GM13976 (cell line): ENCODE measurements around the gene SLC51B.

Experiments used
- DNase-seq: peaks from one replicate; pipeline ENCODE4 v3.0.0; 2012; ENCODE audit warnings: low spot score
- in situ Hi-C: fragments of 300-500 bp; cut with MboI; formaldehyde crosslinking; loops from one replicate; pipeline ENCODE4 v1.12.0; 2022; ENCODE audit warnings: low sequenced_read_pairs, mixed read lengths, inconsistent platforms; ENCODE audit not compliant: unreplicated experiment
- TF ChIP-seq, protein P1 (sequence below): IDR thresholded peaks from 2 replicates; pipeline ENCODE4 v1.5.1; 2012; ENCODE audit warnings: borderline replicate concordance, mild to moderate bottlenecking; ENCODE audit not compliant: insufficient read depth; ENCODE audit errors: extremely low read depth, missing control alignments, control extremely low read depth

Gene SLC51B

DNA sequence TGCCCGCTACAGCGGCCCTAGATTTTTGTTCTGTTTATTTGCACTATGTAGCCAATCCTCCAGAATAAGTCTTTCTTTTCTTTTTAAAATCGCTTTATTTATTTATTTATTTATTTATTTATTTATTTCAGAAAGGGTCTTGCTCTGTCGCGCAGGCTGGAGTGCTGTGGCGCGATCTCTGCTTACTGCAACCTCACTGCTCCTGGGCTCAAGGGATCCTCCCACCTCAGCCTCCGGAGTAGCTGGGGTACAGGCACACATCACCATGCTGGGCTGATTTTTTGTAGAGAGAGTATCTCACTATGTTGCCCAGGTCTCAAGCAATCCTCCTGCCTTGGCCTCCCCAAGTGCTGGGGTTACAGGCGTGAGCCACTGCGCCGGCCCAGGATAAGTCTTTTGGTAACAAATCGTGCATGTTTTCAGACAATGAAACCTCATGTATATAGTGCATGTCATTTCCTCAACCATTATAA is 15.4 kb upstream of the SLC51B start:
- TF ChIP-seq, protein P1, sequence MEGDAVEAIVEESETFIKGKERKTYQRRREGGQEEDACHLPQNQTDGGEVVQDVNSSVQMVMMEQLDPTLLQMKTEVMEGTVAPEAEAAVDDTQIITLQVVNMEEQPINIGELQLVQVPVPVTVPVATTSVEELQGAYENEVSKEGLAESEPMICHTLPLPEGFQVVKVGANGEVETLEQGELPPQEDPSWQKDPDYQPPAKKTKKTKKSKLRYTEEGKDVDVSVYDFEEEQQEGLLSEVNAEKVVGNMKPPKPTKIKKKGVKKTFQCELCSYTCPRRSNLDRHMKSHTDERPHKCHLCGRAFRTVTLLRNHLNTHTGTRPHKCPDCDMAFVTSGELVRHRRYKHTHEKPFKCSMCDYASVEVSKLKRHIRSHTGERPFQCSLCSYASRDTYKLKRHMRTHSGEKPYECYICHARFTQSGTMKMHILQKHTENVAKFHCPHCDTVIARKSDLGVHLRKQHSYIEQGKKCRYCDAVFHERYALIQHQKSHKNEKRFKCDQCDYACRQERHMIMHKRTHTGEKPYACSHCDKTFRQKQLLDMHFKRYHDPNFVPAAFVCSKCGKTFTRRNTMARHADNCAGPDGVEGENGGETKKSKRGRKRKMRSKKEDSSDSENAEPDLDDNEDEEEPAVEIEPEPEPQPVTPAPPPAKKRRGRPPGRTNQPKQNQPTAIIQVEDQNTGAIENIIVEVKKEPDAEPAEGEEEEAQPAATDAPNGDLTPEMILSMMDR, result no peak
- in situ Hi-C loops, result loop anchor here (25.0 kb wide), 1 partner anchor 258 kb away; the partner anchor contains the start of genes PARP16 and RNU5A-1
- DNase-seq, result no peak

DNA sequence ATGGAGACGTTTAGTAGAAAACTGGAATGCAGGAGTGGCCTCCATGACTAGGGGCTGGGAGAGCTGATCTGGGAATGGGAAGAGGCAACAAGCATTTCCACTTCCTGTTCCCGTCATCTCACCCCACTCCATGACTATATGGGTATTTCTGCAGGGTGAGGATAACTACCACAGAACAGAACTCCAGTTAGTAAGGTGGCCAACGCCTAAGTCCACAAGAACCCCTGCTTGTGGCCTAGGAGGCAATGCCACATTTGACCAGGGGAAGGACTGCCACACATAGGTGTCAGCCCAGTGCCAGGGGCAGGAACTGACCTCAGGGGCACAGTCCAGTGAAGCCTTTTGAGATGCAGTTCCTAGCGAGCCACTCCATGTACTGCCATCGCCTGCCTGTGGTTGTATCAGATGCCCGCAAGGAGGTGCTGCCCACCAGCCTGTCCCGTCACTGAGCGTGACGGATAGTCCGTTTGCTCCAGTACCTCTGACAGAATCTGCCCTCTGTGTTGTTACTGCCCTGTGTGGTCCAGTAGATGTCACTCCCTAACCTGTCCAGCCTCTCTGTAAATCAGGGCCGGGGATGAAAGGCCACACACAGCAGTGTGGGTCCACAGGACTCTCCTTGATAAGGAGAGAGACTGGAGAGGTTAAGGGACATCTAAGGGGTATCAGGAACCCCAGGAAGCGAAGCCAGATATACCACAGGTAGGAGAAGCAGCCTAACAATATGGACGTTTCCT is 12.2 kb upstream of the SLC51B start:
- in situ Hi-C loops, result loop anchor here (25.0 kb wide), 1 partner anchor 254 kb away; the partner anchor contains the start of genes PARP16 and RNU5A-1
- DNase-seq, result peak; percentile 51
- TF ChIP-seq, protein P1, result peak; percentile 72

DNA sequence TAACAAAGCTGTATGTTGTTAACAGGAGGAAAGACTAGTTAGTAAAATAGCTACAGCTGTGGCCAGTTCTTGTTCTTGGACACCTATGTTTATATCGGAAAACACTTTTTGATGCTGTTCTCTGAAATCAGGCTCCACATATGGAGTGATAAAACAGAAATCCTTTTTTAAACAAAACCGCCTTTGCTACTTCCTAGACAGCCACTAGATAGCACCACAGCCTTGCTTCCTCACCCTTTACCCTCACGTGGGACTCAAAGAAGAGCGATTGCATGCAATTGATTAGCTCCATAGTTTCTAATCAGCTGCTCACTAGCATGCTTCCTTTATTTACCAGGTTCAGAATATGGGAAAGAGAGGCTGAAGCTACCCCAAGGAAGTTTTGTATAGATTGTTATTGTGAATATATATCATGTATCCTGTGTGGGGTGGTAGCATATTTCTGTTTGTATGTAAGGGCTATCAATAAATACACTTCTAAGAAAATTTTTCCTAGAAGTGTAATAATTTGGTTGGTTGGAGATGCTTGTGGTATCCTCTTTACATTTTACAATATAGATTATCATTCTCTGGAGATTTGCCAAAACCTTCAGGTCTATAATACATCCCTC is 11.4 kb upstream of the SLC51B start:
- TF ChIP-seq, protein P1, result peak; percentile 67
- in situ Hi-C loops, result loop anchor here (25.0 kb wide), 1 partner anchor 254 kb away; the partner anchor contains the start of genes PARP16 and RNU5A-1
- DNase-seq, result peak; percentile 71

DNA sequence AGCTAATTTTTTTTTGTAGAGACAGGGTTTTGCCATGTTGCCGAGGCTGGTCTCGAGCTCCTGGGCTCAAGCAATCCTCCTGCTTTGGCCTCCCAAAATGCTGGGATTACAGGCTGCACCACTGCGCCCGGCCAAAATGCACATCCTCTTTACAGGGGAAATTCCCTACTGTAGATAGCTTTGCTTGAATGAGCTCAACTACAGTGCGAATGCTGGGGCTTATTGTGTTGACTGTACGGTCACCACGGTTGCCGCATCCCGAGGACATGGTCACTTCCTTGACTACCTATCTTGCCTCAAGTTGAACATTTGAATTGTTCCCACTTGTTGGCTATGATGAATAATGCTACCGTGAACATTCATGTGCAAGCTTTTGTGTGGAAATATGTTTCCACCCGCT is 10.5 kb upstream of the SLC51B start:
- no peak for DNase-seq
- TF ChIP-seq, protein P1, result no peak
- in situ Hi-C loops, result loop anchor here (25.0 kb wide), 1 partner anchor 253 kb away; the partner anchor contains the start of genes PARP16 and RNU5A-1

DNA sequence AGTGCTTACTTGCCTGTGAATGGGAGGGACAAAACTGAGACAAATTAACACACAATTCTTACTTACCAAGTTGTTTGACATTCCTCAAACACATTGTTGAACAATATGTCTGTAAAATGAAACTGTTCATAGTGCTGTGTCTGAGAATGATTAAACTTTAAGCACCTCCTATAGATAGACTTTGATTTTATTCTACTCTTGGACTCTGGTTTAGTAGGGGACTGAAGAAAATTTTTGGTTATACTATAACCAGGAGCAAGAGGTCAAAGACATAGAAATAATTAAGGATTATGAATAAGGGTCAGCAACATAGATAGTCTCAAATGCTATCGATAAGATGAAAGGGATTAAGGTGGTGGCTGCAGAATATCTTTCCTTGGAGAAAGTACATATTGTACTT is 7.9 kb upstream of the SLC51B start:
- no peak for DNase-seq
- TF ChIP-seq, protein P1, result no peak
- in situ Hi-C loops, result loop anchor here (25.0 kb wide), 1 partner anchor 250 kb away; the partner anchor contains the start of genes PARP16 and RNU5A-1

DNA sequence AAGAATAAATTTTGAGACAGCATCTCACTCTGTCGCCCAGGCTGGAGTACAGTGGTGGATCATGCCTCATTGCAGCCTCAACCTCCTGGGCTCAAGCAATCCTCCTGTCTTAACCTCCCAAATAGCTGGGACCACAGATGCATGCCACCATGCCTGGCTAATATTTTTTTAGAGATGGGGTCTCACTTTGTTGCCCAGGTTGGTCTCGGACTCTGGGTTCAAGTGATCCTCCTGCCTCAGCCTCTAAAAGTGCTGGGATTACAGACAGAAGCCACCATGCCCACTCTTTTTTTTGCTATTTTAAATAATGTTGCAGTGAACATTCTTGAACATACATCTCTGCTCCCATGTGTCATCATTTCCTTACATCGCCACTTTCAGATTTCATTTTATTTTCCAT is 6.8 kb upstream of the SLC51B start:
- in situ Hi-C loops, result loop anchor here (25.0 kb wide), 1 partner anchor 249 kb away; the partner anchor contains the start of genes PARP16 and RNU5A-1
- no peak for DNase-seq
- TF ChIP-seq, protein P1, result no peak
